Measurements from ENCODE around the gene RTL10.

- TF ChIP-seq CTCF (IDR thresholded peaks at IDR 0.05; ENCODE audit: borderline replicate concordance, extremely low read depth, low read length, poor library complexity, severe bottlenecking): no peak
- no peak for TF ChIP-seq EZH2 (IDR thresholded peaks at IDR 0.05; ENCODE audit: borderline replicate concordance, low read depth, low read length, severe bottlenecking)
These were observed 5.3 kb upstream of the RTL10 start for GRCh38 chr22:19859861-19860510.
